H1 (cell line): ENCODE measurements around the gene SLC25A45. TPM values are rescaled to one million over a fixed set of nuclear protein-coding genes. Genes with fewer than 3 reads are reported as not detected.
A peak's percentile ranks its signal among the peaks of the same experiment; 100 is the strongest.

Source experiments
- CTCF ChIA-PET: fragments of 300-600 bp; sonication (Branson Sonifier 250); formaldehyde crosslinking; loops from one replicate; lab custom pipeline; 2021; ENCODE audit not compliant: partially characterized antibody; lab: Charles Lee
- POLR2A ChIA-PET: fragments of 300-600 bp; sonication (Branson Sonifier 250); formaldehyde crosslinking; loops from one replicate; lab custom pipeline; 2021; ENCODE audit warnings: inconsistent platforms; ENCODE audit not compliant: partially characterized antibody; lab: Charles Lee
- DNase-seq, 2 experiments: peaks; one replicate each; pipeline versions ENCODE4 v3.0.0 to v3.0.0-alpha.2; 2010 to 2022; ENCODE audit warnings: low spot score in 2 of 2, low read depth in 1 of 2, mixed read lengths in 1 of 2
- FAIRE-seq: peaks from 2 replicates; lab custom pipeline; 2011; peaks lifted over from hg19 to GRCh38; lab: Jason Lieb, UNC
- H2AFZ ChIP-seq: 2 replicates; pipeline ENCODE4 v1.8.1; 2012; ENCODE audit warnings: low read length, inconsistent platforms
- H2AK5ac ChIP-seq: 2 replicates; pipeline ENCODE4 v1.6.1; 2013; ENCODE audit warnings: low read depth, low read length
- H2BK120ac ChIP-seq: replicated peaks from 2 replicates; pipeline ENCODE3; 2013; ENCODE audit warnings: low read depth, low read length, inconsistent platforms
- H2BK12ac ChIP-seq: 2 replicates; pipeline ENCODE4 v1.6.1; 2013; ENCODE audit warnings: low read depth, low read length
- H2BK15ac ChIP-seq: 2 replicates; pipeline ENCODE4 v1.6.1; 2013; ENCODE audit warnings: low read length
- H2BK20ac ChIP-seq: 2 replicates; pipeline ENCODE4 v1.6.1; 2013; ENCODE audit warnings: low read length
- H2BK5ac ChIP-seq: 2 replicates; pipeline ENCODE4 v1.6.1; 2013; ENCODE audit warnings: low read depth, low read length
- H3K14ac ChIP-seq: 2 replicates; pipeline ENCODE4 v1.6.1; 2013; ENCODE audit warnings: inconsistent platforms; ENCODE audit not compliant: insufficient read length
- H3K18ac ChIP-seq: 2 replicates; pipeline ENCODE4 v1.6.1; 2013; ENCODE audit warnings: low read length; ENCODE audit errors: extremely low read depth
- H3K23ac ChIP-seq: 2 replicates; pipeline ENCODE4 v1.6.1; 2013; ENCODE audit warnings: inconsistent platforms; ENCODE audit not compliant: insufficient read length
- H3K23me2 ChIP-seq: 2 replicates; pipeline ENCODE4 v1.6.1; 2013; ENCODE audit warnings: low read depth, low read length
- H3K27ac ChIP-seq: 2 replicates; pipeline ENCODE4 v1.6.1; 2011; ENCODE audit warnings: low read depth, low read length, inconsistent platforms
- H3K27me3 ChIP-seq, 4 experiments: replicated peaks in 1 of 4; 1 replicate in 1 of 4; 2 replicates in 3 of 4; pipeline versions ENCODE4 v1.6.1 to v1.8.1; 2011 to 2013; ENCODE audit warnings: low read length in 3 of 4, mild to moderate bottlenecking in 3 of 4, inconsistent platforms in 2 of 4, mixed read lengths in 2 of 4, moderate library complexity in 1 of 4; ENCODE audit not compliant: control insufficient read depth in 3 of 4, insufficient read depth in 3 of 4; ENCODE audit errors: extremely low read depth in 1 of 4
- H3K36me3 ChIP-seq, 4 experiments: 2 replicates each; pipeline versions ENCODE4 v1.6.1 to v1.8.1; 2011 to 2013; ENCODE audit warnings: mild to moderate bottlenecking in 4 of 4, low read length in 3 of 4, moderate library complexity in 2 of 4, control low read depth in 1 of 4, inconsistent platforms in 1 of 4; ENCODE audit not compliant: insufficient read depth in 4 of 4, control insufficient read depth in 2 of 4
- H3K4ac ChIP-seq: replicated peaks from 2 replicates; pipeline ENCODE3; 2013; ENCODE audit warnings: low read length, low read depth, mixed read lengths, inconsistent platforms; ENCODE audit not compliant: insufficient read length
- H3K4me1 ChIP-seq, 4 experiments: replicated peaks in 1 of 4; 1 replicate in 1 of 4; 2 replicates in 3 of 4; pipeline versions ENCODE4 v1.6.1 to v1.8.1; 2011 to 2013; ENCODE audit warnings: low read length in 3 of 4, inconsistent platforms in 2 of 4, mixed read lengths in 1 of 4; ENCODE audit not compliant: insufficient read depth in 4 of 4, control insufficient read depth in 3 of 4
- H3K4me2 ChIP-seq, 2 experiments: 2 replicates each; pipeline versions ENCODE4 v1.6.1 to v1.8.1; 2011 to 2013; ENCODE audit warnings: low read depth in 2 of 2, low read length in 2 of 2, control low read depth in 1 of 2, inconsistent platforms in 1 of 2, mild to moderate bottlenecking in 1 of 2; ENCODE audit not compliant: insufficient read depth in 1 of 2
- H3K4me3 ChIP-seq, 4 experiments: fragments of 200-600, 300-600 bp in 1 of 4; sonication (generic), shearing (Covaris generic), sonication (Bioruptor Twin) in 1 of 4; 2 replicates each; pipeline versions ENCODE4 v1.5.1 to v1.8.1; 2011 to 2016; ENCODE audit warnings: low read length in 4 of 4, low read depth in 3 of 4, control low read depth in 2 of 4, inconsistent platforms in 2 of 4, mild to moderate bottlenecking in 2 of 4, mixed read lengths in 1 of 4, moderate library complexity in 1 of 4; ENCODE audit not compliant: insufficient read depth in 2 of 4; ENCODE audit errors: extremely low read depth in 1 of 4
- H3K56ac ChIP-seq: replicated peaks from 2 replicates; pipeline ENCODE3; 2013; ENCODE audit warnings: low read depth, mild to moderate bottlenecking, mixed read lengths, low read length, inconsistent platforms; ENCODE audit not compliant: insufficient read length
- H3K79me1 ChIP-seq: 2 replicates; pipeline ENCODE4 v1.6.1; 2013; ENCODE audit warnings: low read depth, low read length, control low read depth
- H3K79me2 ChIP-seq, 2 experiments: 2 replicates each; pipeline versions ENCODE4 v1.6.1 to v1.8.1; 2012 to 2013; ENCODE audit warnings: low read length in 2 of 2, mild to moderate bottlenecking in 2 of 2, inconsistent platforms in 1 of 2; ENCODE audit not compliant: insufficient read depth in 2 of 2, control insufficient read depth in 1 of 2
- H3K9ac ChIP-seq, 4 experiments: replicated peaks in 1 of 4; 1 replicate in 1 of 4; 2 replicates in 3 of 4; pipeline versions ENCODE4 v1.6.1 to v1.8.1; 2011 to 2013; ENCODE audit warnings: low read depth in 3 of 4, low read length in 3 of 4, control low read depth in 2 of 4, mild to moderate bottlenecking in 2 of 4, moderate library complexity in 2 of 4, inconsistent platforms in 1 of 4; ENCODE audit errors: extremely low read depth in 1 of 4
- H3K9me3 ChIP-seq, 2 experiments: 2 replicates each; pipeline versions ENCODE4 v1.6.1 to v1.8.1; 2012 to 2013; ENCODE audit warnings: mild to moderate bottlenecking in 2 of 2, moderate library complexity in 2 of 2, control low read depth in 1 of 2, inconsistent platforms in 1 of 2, low read depth in 1 of 2, low read length in 1 of 2, mixed read lengths in 1 of 2; ENCODE audit not compliant: insufficient read depth in 2 of 2
- H4K20me1 ChIP-seq, 2 experiments: replicated peaks in 1 of 2; 2 replicates each; pipeline versions ENCODE3 to v1.8.1; 2011 to 2013; ENCODE audit warnings: inconsistent platforms in 2 of 2, low read length in 2 of 2, mild to moderate bottlenecking in 1 of 2; ENCODE audit not compliant: insufficient read depth in 2 of 2, control insufficient read depth in 1 of 2
- H4K5ac ChIP-seq: 2 replicates; pipeline ENCODE4 v1.6.1; 2013; ENCODE audit warnings: low read length, low read depth, mixed read lengths, inconsistent platforms; ENCODE audit not compliant: insufficient read length
- H4K8ac ChIP-seq: 2 replicates; pipeline ENCODE4 v1.8.0; 2013; ENCODE audit warnings: mild to moderate bottlenecking, moderate library complexity, low read length, inconsistent platforms; ENCODE audit not compliant: insufficient read depth; ENCODE audit errors: extremely low read depth
- H4K91ac ChIP-seq: replicated peaks from 2 replicates; pipeline ENCODE3; 2013; ENCODE audit warnings: low read length, mixed read lengths, inconsistent platforms; ENCODE audit not compliant: insufficient read length
- ASH2L ChIP-seq: fragments of 200-600, 300-600 bp; sonication (generic); IDR thresholded peaks from one replicate; pipeline ENCODE4 v1.7.1; 2017; ENCODE audit warnings: low read length
- BCL11A ChIP-seq, 2 experiments: IDR thresholded peaks; one replicate each; pipeline ENCODE4 v1.6.1; 2011; ENCODE audit warnings: low read depth in 2 of 2, low read length in 2 of 2, mild to moderate bottlenecking in 2 of 2
- POLR2AphosphoS5 ChIP-seq: IDR thresholded peaks from 2 replicates; pipeline ENCODE4 v1.6.1; 2011; ENCODE audit warnings: low read depth, low read length
- SIRT6 ChIP-seq: IDR thresholded peaks from one replicate; pipeline ENCODE4 v1.7.1; 2012; ENCODE audit warnings: low read length, inconsistent platforms
- SIX5 ChIP-seq: IDR thresholded peaks from 2 replicates; pipeline ENCODE4 v1.6.1; 2011; ENCODE audit warnings: mild to moderate bottlenecking, low read depth, low read length
- SP1 ChIP-seq: IDR thresholded peaks from 2 replicates; pipeline ENCODE4 v1.6.1; 2011; ENCODE audit warnings: low read depth, low read length
- SUZ12 ChIP-seq: fragments of 200-600 bp; sonication (generic); IDR thresholded peaks from 2 replicates; pipeline ENCODE4 v1.6.1; 2012; ENCODE audit warnings: mild to moderate bottlenecking, inconsistent platforms, low read length, moderate library complexity, mixed read lengths
- TAF1 ChIP-seq: IDR thresholded peaks from 2 replicates; pipeline ENCODE4 v1.6.1; 2011; ENCODE audit warnings: mild to moderate bottlenecking, low read depth, low read length
- TBP ChIP-seq: IDR thresholded peaks from 2 replicates; pipeline ENCODE4 v1.6.1; 2011; ENCODE audit warnings: low read depth, low read length, improper control_type of control experiment
- WGBS, 2 experiments: shearing (Covaris generic) in 1 of 2; methylation state at CpG; one replicate each; pipeline versions ENCODE4 v1.1.6 to v1.1.7; 2013 to 2015; ENCODE audit warnings: low lambda C conversion rate in 2 of 2, mixed read lengths in 2 of 2, inconsistent platforms in 1 of 2, low coverage in 1 of 2, missing lambda C conversion rate in 1 of 2; ENCODE audit not compliant: insufficient replicate concordance in 2 of 2, insufficient coverage in 1 of 2, insufficient read length in 1 of 2; ENCODE audit errors: extremely low coverage in 1 of 2, missing lambda C conversion rate in 1 of 2; 5-methylcytosine and 5-hydroxymethylcytosine counted together
- polyA plus RNA-seq, 7 experiments: library from polyadenylated mRNA; depleted of rRNA in 3 of 7; stranded (reverse) in 5 of 7; unstranded in 2 of 7; fragments of >200 nt in 5 of 7; fragments of 200-250 nt in 2 of 7; gene quantifications; 1 replicate in 5 of 7; 2 replicates in 1 of 7; 4 replicates in 1 of 7; pipeline versions ENCODE4 v1.2.1 to v1.2.3, GENCODE V29; 2011 to 2013; ENCODE audit warnings: missing spikeins in 2 of 7, mixed read lengths in 2 of 7
- total RNA-seq: library from RNA; stranded (reverse); fragmentation: NEBNext Ultra II Directional; extraction: Animal tissue kit (Norgen Biotek cat#: 25700); gene quantifications from 2 replicates; pipeline ENCODE4 v1.2.1, GENCODE V29; 2021
- TF ChIP-seq, protein P1 (sequence below): IDR thresholded peaks from 2 replicates; pipeline ENCODE4 v1.6.1; 2011; ENCODE audit warnings: low read length, improper control_type of control experiment
- TF ChIP-seq, protein P2 (sequence below): IDR thresholded peaks from 2 replicates; pipeline ENCODE4 v1.6.1; 2012; ENCODE audit warnings: inconsistent platforms
- TF ChIP-seq, protein P3 (sequence below): IDR thresholded peaks from 2 replicates; pipeline ENCODE4 v1.6.1; 2011; ENCODE audit warnings: low read depth, mild to moderate bottlenecking, low read length; ENCODE audit not compliant: insufficient read depth

Gene SLC25A45
- total and polyA plus RNA-seq, 2 of the 8 experiments (the other 6 are each of a cell fraction or from before 2014, with no cell fraction given): 0.54 to 0.59 TPM

DNA sequence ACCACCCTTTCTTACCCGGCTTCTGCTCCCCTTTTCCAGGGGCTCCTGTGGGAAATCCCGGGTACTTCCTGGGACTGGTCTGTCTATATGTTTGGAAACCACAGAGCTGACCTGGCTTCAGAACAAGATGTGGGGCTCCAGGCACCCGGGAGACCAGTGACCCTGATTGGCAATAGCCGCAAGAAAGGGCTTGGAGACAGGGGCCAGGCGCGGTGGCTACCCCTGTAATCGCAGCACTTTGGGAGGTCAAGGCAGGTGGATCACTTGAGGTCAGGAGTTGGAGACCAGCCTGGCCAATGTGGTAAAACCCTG, 37.0 kb upstream of the SLC25A45 start:
- POLR2A ChIA-PET: interaction anchor here (0.7 to 20.8 kb wide), 20 partner anchors 8 to 120 kb away, joined by 3 to 826 read pairs (median 7); partner anchors contain the start of genes MALAT1 and SCYL1
- Histone ChIP-seq H2AK5ac (peak overlapping the region; percentile 91; the same call in 1 of the 2 replicates), H4K20me1 (peaks cover 1 to 3% of the 10 kb centered on the region in 2 experiments), H3K4ac (peak overlapping the region; percentile 46), H2BK5ac (peak overlapping the region; percentile 99), H3K27me3 (no peaks in the 10 kb centered on the region; a peak in 1 of 7 replicates), H3K56ac (peak overlapping the region; percentile 62), H3K9me3 (no peaks in the 10 kb centered on the region), H3K4me1 (peaks cover 27 to 71% (median 47%) of the 10 kb centered on the region in 4 experiments), H2BK12ac (peak overlapping the region; percentile 97; the same call in 1 of the 2 replicates), H3K23ac (no peak overlapping the region), H4K8ac (peak overlapping the region; percentile 93; the same call in 1 of the 2 replicates), H3K27ac (peak overlapping the region; percentile 87), H2BK15ac (0 out of 2 replicates have a peak overlapping the region, but pooled peaks have one; percentile 95), H3K14ac (no peak overlapping the region), H2AFZ (no peak overlapping the region), H2BK120ac (peak overlapping the region; percentile 58), H3K18ac (peak overlapping the region; percentile 97), H3K4me3 (peak overlapping the region in 1 of 4 experiments; percentile 37; a peak in 2 of 8 replicates), H4K5ac (peak overlapping the region; percentile 75), H2BK20ac (peak overlapping the region; percentile 61; the same call in 1 of the 2 replicates), H3K9ac (peak overlapping the region in 3 of 4 experiments; percentile 10 to 69 (median 69); a peak in 4 of 7 replicates), H4K91ac (peak overlapping the region; percentile 98), H3K4me2 (peak overlapping the region; percentile 60 to 61), H3K36me3 (no peaks in the 10 kb centered on the region), H3K79me2 (peaks cover 3 to 13% of the 10 kb centered on the region in 2 experiments), H3K79me1 (peaks cover 2% of the 10 kb centered on the region; the same call in 1 of the 2 replicates), H3K23me2 (peaks cover 15% of the 10 kb centered on the region; the same call in 1 of the 2 replicates)
- CTCF ChIA-PET: interaction anchor here (0.8 to 22.8 kb wide), 12 partner anchors 11 to 89 kb away, joined by 3 to 430 read pairs (median 4); partner anchors contain the start of gene MALAT1
- FAIRE-seq: no peak
- 85% methylated on average over 7 of the region's 7 CpGs; no CpG with 5 or more reads in 1 of the 2 experiments for WGBS, 2 experiments
- no peak for DNase-seq
- TF ChIP-seq ASH2L (no peak), TAF1 (no peak), SIX5 (no peak), SIRT6 (no peak), SUZ12 (no peak), SP1 (no peak), TBP (no peak), BCL11A (IDR thresholded peaks at IDR 0.05; ENCODE audit: low read depth in 2 of 2, low read length in 2 of 2) (no peak), POLR2AphosphoS5 (no peak)
- TF ChIP-seq, protein P1, sequence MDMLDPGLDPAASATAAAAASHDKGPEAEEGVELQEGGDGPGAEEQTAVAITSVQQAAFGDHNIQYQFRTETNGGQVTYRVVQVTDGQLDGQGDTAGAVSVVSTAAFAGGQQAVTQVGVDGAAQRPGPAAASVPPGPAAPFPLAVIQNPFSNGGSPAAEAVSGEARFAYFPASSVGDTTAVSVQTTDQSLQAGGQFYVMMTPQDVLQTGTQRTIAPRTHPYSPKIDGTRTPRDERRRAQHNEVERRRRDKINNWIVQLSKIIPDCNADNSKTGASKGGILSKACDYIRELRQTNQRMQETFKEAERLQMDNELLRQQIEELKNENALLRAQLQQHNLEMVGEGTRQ: no peak
- TF ChIP-seq, protein P2, sequence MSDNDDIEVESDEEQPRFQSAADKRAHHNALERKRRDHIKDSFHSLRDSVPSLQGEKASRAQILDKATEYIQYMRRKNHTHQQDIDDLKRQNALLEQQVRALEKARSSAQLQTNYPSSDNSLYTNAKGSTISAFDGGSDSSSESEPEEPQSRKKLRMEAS: no peak
- TF ChIP-seq, protein P3, sequence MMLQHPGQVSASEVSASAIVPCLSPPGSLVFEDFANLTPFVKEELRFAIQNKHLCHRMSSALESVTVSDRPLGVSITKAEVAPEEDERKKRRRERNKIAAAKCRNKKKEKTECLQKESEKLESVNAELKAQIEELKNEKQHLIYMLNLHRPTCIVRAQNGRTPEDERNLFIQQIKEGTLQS: no peak
